Activated CD8-positive, alpha-beta T cell treated with anti-CD3 and anti-CD28 coated beads for 36 hours (primary cell): ENCODE results near the gene STK36. TPM values are rescaled to one million over a fixed set of nuclear protein-coding genes. Genes with fewer than 3 reads are reported as not detected.

ENCODE experiments used
- ATAC-seq: fragments of 200-7000 bp; cut with Tn5 transposase; one replicate; pipeline ENCODE4 v1.10.0; 2021; ENCODE audit warnings: mild to moderate bottlenecking, moderate library complexity
- CTCF ChIA-PET: fragments of 350-600 bp; sonication (Branson Sonifier 250); formaldehyde crosslinking; loops from one replicate; lab custom pipeline; 2021; ENCODE audit warnings: antibody characterized with exemption; lab: Charles Lee
- POLR2A ChIA-PET: fragments of 350-600 bp; sonication (Branson Sonifier 250); formaldehyde crosslinking; loops from one replicate; lab custom pipeline; 2021; ENCODE audit warnings: antibody characterized with exemption; lab: Charles Lee
- DNase-seq: peaks from one replicate; pipeline ENCODE4 v3.0.0-alpha.2; 2020
- H3K27ac Mint-ChIP-seq: one replicate; pipeline ENCODE4 v1.8.0; 2021; ENCODE audit warnings: mild to moderate bottlenecking, mixed read lengths
- H3K27me3 Mint-ChIP-seq: one replicate; pipeline ENCODE4 v1.8.0; 2021; ENCODE audit warnings: mixed read lengths
- H3K36me3 Mint-ChIP-seq: one replicate; pipeline ENCODE4 v1.8.0; 2021; ENCODE audit warnings: low read depth, mixed read lengths
- H3K4me1 Mint-ChIP-seq: one replicate; pipeline ENCODE4 v1.8.0; 2021; ENCODE audit warnings: low read depth, mixed read lengths
- H3K4me3 Mint-ChIP-seq: one replicate; pipeline ENCODE4 v1.8.0; 2021; ENCODE audit warnings: mild to moderate bottlenecking, moderate library complexity, mixed read lengths
- H3K9me3 Mint-ChIP-seq: one replicate; pipeline ENCODE4 v1.8.0; 2021; ENCODE audit warnings: mixed read lengths
- CTCF ChIP-seq: fragments of 200-600 bp; IDR thresholded peaks from one replicate; pipeline ENCODE4 v1.8.0; 2022; ENCODE audit warnings: antibody characterized with exemption, mild to moderate bottlenecking
- intact Hi-C: fragments of 100-400 bp; cut with micrococcal nuclease; formaldehyde crosslinking; loops from one replicate; pipeline ENCODE4 v1.10.0; 2022
- total RNA-seq, 2 experiments: library from RNA; stranded (reverse); gene quantifications; one replicate each; pipeline ENCODE4 v1.2.3, GENCODE V29; 2021

STK36 gene
- total RNA-seq, 2 experiments from 2014 or later: 11.6 to 14.9 TPM

GRCh38 chr2:218734190-218734975 lies 62.5 kb downstream of the STK36 start:
- Mint-ChIP-seq H3K4me1 (peaks cover 21% of the 10 kb centered on the region), H3K36me3 (peaks cover 26% of the 10 kb centered on the region), H3K27ac (peak overlapping the region; percentile 16), H3K27me3 (no peaks in the 10 kb centered on the region), H3K4me3 (no peak overlapping the region), H3K9me3 (no peaks in the 10 kb centered on the region)
- CTCF ChIA-PET: interaction anchor here (2.4 kb wide), 1 partner anchor 24 kb away, joined by 6 read pairs; the partner anchor contains the start of gene TTLL4
- no peak for TF ChIP-seq CTCF
- POLR2A ChIA-PET: interaction anchor here (0.6 kb wide), 2 partner anchors 8 to 12 kb away, joined by 3 read pairs; no protein-coding TSS in a partner anchor
- ATAC-seq (no peak), DNase-seq (no peak)
- intact Hi-C loops: loop anchor here (5.0 kb wide), 1 partner anchor 113 kb away; no protein-coding TSS in a partner anchor

DNA sequence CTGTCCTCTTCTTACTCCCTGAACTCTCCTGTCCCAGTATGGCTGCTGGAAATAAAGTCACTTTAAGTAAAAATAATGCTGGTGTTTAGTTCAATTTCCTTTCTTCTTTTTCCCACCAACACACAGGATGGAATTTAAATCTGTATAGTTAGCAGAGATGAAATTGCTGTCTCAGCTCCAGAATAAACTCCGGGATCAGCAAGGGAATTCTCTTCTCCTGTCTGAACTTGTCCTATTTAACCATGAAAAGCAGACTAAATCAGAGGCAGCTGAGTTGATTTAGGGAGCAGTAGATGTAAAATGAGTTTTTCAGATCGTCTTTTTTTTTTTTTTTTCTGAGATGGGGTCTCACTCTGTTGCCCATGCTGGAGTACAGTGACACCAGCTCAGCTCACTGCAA lies 64.6 kb downstream of the STK36 start:
- Mint-ChIP-seq H3K27ac (no peak overlapping the region), H3K36me3 (peaks cover 28% of the 10 kb centered on the region), H3K27me3 (no peaks in the 10 kb centered on the region), H3K4me1 (peaks cover 19% of the 10 kb centered on the region), H3K9me3 (no peaks in the 10 kb centered on the region), H3K4me3 (no peak overlapping the region)
- ATAC-seq (no peak), DNase-seq (no peak)
- intact Hi-C loops: no loop called here
- no peak for TF ChIP-seq CTCF
- ChIA-PET CTCF (interaction anchor here (1.0 to 2.2 kb wide), 3 partner anchors 9 to 111 kb away, joined by 4 to 6 read pairs (median 5); partner anchors contain the start of gene TTLL4), POLR2A (no interaction called here)

GRCh38 chr2:218743068-218743467 lies 71.2 kb downstream of the STK36 start:
- DNase-seq: no peak
- TF ChIP-seq CTCF: no peak
- H3K36me3 Mint-ChIP-seq: peaks cover 61% of the 10 kb centered on the region
- intact Hi-C loops: no loop called here
- ChIA-PET CTCF (no interaction called here), POLR2A (interaction anchor here (0.6 kb wide), 1 partner anchor 148 kb away, joined by 3 read pairs; no protein-coding TSS in a partner anchor)
- no peak overlapping the region for H3K4me3 Mint-ChIP-seq
- H3K9me3 Mint-ChIP-seq: no peaks in the 10 kb centered on the region
- H3K27me3 Mint-ChIP-seq: no peaks in the 10 kb centered on the region
- H3K27ac Mint-ChIP-seq: no peak overlapping the region
- ATAC-seq: no peak
- peaks cover 19% of the 10 kb centered on the region for H3K4me1 Mint-ChIP-seq

DNA sequence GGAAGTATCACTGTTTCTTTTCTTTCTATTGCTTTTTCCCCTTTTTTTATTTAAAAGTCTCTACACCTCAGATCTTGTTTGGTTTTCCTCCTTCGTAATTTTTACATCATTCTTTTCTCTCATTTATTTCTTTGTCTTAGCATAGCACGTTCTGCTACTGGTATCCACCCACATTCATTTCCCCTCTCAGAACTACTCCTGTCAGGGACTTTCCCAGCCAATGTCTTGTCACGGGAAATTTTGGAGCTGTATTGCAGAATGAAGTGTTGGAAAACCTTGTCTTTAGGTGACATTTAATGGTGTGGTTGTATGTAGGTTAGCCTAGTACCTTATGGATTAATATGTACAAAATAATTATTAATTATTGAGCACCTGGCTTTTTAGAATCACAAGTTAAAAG lies 72.7 kb downstream of the STK36 start:
- intact Hi-C loops: no loop called here
- Mint-ChIP-seq H3K27ac (peak overlapping the region; percentile 49), H3K27me3 (no peaks in the 10 kb centered on the region), H3K4me3 (no peak overlapping the region), H3K4me1 (peaks cover 19% of the 10 kb centered on the region), H3K9me3 (no peaks in the 10 kb centered on the region), H3K36me3 (peaks cover 57% of the 10 kb centered on the region)
- ChIA-PET CTCF (interaction anchor here (1.2 kb wide), 2 partner anchors 13 to 103 kb away, joined by 3 to 4 read pairs; no protein-coding TSS in a partner anchor), POLR2A (no interaction called here)
- TF ChIP-seq CTCF: no peak
- ATAC-seq: no peak
- DNase-seq: no peak

DNA sequence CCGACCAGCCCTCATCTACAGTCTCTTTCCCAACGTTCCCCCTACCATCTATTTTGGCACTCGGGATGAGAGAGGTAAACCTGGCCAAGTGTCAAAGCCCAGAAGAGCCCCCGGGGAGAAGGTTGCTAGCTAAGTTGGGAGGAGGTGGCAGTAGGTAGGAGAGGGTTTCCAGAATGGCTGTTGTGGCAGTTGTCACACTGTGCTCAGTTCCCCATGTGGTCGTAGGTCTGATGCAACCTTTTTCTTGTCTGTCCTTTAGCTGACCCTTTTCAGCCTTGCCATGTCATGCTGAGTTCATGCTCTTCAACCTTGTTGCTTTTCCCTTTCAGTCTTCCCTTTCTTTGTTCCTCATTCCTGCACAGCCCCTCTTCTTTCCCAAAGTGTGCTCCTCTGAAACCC lies 73.3 kb downstream of the STK36 start:
- CTCF ChIA-PET: interaction anchor here (1.2 kb wide), 2 partner anchors 13 to 102 kb away, joined by 3 to 4 read pairs; no protein-coding TSS in a partner anchor
- DNase-seq: no peak
- Mint-ChIP-seq H3K27me3 (no peaks in the 10 kb centered on the region), H3K9me3 (no peaks in the 10 kb centered on the region), H3K4me3 (no peak overlapping the region), H3K27ac (peak overlapping the region; percentile 44), H3K4me1 (peaks cover 19% of the 10 kb centered on the region), H3K36me3 (peaks cover 59% of the 10 kb centered on the region)
- TF ChIP-seq CTCF: no peak
- intact Hi-C loops: no loop called here
- POLR2A ChIA-PET: interaction anchor here (0.6 kb wide), 1 partner anchor 120 kb away, joined by 3 read pairs; no protein-coding TSS in a partner anchor
- no peak for ATAC-seq
